ENCODE measurements around the gene SPNS2.

DNA sequence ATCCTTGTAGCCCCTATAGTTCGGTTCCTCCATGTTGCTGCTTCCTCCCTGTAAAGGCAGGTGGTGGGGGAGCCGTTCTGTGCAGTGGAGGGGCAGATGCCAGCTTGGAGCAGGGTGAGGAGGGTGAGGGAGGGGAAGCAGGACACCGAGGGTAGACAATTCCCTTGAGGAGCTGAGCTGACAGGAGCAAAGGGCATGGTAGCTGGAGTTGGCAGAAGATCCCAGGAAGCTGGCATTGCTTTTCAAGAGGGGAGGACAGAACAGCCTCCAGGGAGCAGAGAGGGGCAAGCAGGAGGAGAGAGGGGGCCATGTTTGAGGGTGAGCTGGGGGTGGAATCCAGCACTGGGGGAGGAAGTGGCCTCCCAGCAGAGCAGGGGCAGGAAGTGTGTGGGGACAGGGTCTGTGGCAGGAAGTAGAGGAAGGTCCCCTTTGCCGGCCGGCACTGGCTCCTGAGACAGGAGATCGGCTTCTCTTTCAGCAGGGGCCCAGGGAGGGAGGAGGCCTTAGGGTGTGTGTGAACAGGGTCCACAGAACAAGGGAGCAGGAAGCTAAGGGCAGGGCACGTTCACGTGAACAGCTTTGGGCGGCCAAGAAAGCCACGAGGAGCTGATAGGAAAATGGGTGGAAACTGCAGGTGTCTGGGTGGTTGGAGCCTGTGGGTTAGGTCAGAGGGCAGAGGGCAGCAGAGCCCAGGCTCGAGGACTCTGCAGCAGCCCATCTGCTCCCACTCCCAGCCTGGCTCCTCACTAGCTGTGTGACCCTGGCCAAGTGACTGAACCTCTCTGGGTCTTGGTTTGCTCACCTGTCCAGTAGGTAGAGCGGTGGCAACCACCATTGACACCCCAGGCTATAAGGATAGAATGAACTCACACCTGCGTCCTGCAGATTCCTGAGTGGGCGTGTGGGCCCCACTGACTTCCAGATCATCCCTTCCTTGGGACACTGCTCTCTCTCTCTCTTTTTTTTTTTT lies 17.5 kb upstream of the SPNS2 start:
- no peak for TF ChIP-seq POLR2A (IDR thresholded peaks at IDR 0.05)
- TF ChIP-seq, protein P1, sequence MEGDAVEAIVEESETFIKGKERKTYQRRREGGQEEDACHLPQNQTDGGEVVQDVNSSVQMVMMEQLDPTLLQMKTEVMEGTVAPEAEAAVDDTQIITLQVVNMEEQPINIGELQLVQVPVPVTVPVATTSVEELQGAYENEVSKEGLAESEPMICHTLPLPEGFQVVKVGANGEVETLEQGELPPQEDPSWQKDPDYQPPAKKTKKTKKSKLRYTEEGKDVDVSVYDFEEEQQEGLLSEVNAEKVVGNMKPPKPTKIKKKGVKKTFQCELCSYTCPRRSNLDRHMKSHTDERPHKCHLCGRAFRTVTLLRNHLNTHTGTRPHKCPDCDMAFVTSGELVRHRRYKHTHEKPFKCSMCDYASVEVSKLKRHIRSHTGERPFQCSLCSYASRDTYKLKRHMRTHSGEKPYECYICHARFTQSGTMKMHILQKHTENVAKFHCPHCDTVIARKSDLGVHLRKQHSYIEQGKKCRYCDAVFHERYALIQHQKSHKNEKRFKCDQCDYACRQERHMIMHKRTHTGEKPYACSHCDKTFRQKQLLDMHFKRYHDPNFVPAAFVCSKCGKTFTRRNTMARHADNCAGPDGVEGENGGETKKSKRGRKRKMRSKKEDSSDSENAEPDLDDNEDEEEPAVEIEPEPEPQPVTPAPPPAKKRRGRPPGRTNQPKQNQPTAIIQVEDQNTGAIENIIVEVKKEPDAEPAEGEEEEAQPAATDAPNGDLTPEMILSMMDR (IDR thresholded peaks at IDR 0.05) = no peak
- no peak for TF ChIP-seq POLR2AphosphoS5 (IDR thresholded peaks at IDR 0.05)
- TF ChIP-seq EP300 (IDR thresholded peaks at IDR 0.05) = no peak
